Astrocyte (in vitro differentiated cells and primary cell): Measurements from ENCODE around the gene PCSK7. TPM values are rescaled to one million over a fixed set of nuclear protein-coding genes. Genes with fewer than 3 reads are reported as not detected.

Experiments
- DNase-seq: peaks from one replicate; pipeline ENCODE4 v3.0.0-alpha.2; 2010; ENCODE audit warnings: low read depth
- FAIRE-seq: peaks from 2 replicates; lab custom pipeline; 2011; peaks lifted over from hg19 to GRCh38; lab: Jason Lieb, UNC
- H2AFZ ChIP-seq: 2 replicates; pipeline ENCODE4 v1.6.0; 2012; ENCODE audit warnings: low read depth, low read length, inconsistent platforms
- H3K27ac ChIP-seq: 2 replicates; pipeline ENCODE4 v1.5.1; 2011; ENCODE audit warnings: low read depth, low read length, inconsistent platforms
- H3K27me3 ChIP-seq: 2 replicates; pipeline ENCODE4 v1.6.0; 2011; ENCODE audit warnings: low read length, inconsistent platforms; ENCODE audit not compliant: insufficient read depth
- H3K36me3 ChIP-seq: 2 replicates; pipeline ENCODE4 v1.5.1; 2011; ENCODE audit warnings: low read length, inconsistent platforms; ENCODE audit not compliant: insufficient read depth
- H3K4me1 ChIP-seq: 2 replicates; pipeline ENCODE4 v1.5.1; 2011; ENCODE audit warnings: low read length, inconsistent platforms; ENCODE audit not compliant: insufficient read depth
- H3K4me2 ChIP-seq: 2 replicates; pipeline ENCODE4 v1.6.0; 2012; ENCODE audit warnings: low read length, inconsistent platforms
- H3K4me3 ChIP-seq: 2 replicates; pipeline ENCODE4 v1.5.1; 2011; ENCODE audit warnings: low read depth, mild to moderate bottlenecking, low read length, inconsistent platforms; ENCODE audit not compliant: insufficient read depth
- H3K79me2 ChIP-seq: 2 replicates; pipeline ENCODE4 v1.6.0; 2012; ENCODE audit warnings: mild to moderate bottlenecking, low read length, inconsistent platforms; ENCODE audit not compliant: insufficient read depth
- H3K9ac ChIP-seq: 2 replicates; pipeline ENCODE4 v1.6.0; 2012; ENCODE audit warnings: mild to moderate bottlenecking, low read length, inconsistent platforms
- H3K9me3 ChIP-seq: 2 replicates; pipeline ENCODE4 v1.5.1; 2012; ENCODE audit warnings: low read depth, mild to moderate bottlenecking, low read length, inconsistent platforms; ENCODE audit not compliant: insufficient read depth
- H4K20me1 ChIP-seq: 2 replicates; pipeline ENCODE4 v1.6.0; 2012; ENCODE audit warnings: low read length, inconsistent platforms; ENCODE audit not compliant: insufficient read depth
- H3K27ac Mint-ChIP-seq: one replicate; pipeline ENCODE4 v1.8.0; 2021; ENCODE audit warnings: mild to moderate bottlenecking, mixed read lengths; ENCODE audit not compliant: unreplicated experiment
- H3K27me3 Mint-ChIP-seq: one replicate; pipeline ENCODE4 v1.8.0; 2021; ENCODE audit warnings: low read depth, mixed read lengths; ENCODE audit not compliant: unreplicated experiment
- H3K36me3 Mint-ChIP-seq: one replicate; pipeline ENCODE4 v1.8.0; 2021; ENCODE audit warnings: low read depth, mixed read lengths; ENCODE audit not compliant: unreplicated experiment
- H3K4me1 Mint-ChIP-seq: one replicate; pipeline ENCODE4 v1.8.0; 2021; ENCODE audit warnings: low read depth, mixed read lengths; ENCODE audit not compliant: unreplicated experiment
- H3K4me3 Mint-ChIP-seq: one replicate; pipeline ENCODE4 v1.8.0; 2021; ENCODE audit warnings: mild to moderate bottlenecking, moderate library complexity, mixed read lengths; ENCODE audit not compliant: unreplicated experiment
- H3K9me3 Mint-ChIP-seq: one replicate; pipeline ENCODE4 v1.8.0; 2021; ENCODE audit warnings: mild to moderate bottlenecking, mixed read lengths; ENCODE audit not compliant: unreplicated experiment
- CTCF ChIP-seq: IDR thresholded peaks from 2 replicates; pipeline ENCODE4 v1.5.1; 2011; ENCODE audit warnings: low read depth, mild to moderate bottlenecking, inconsistent platforms, low read length, moderate library complexity; ENCODE audit not compliant: insufficient read depth
- EZH2 ChIP-seq: IDR thresholded peaks from 2 replicates; pipeline ENCODE4 v1.6.1; 2012; ENCODE audit warnings: mild to moderate bottlenecking, low read length, inconsistent platforms; ENCODE audit not compliant: insufficient read depth
- total RNA-seq: library from RNA; stranded (reverse); gene quantifications from 2 replicates; pipeline ENCODE4 v1.2.1, GENCODE V29; 2021

The PCSK7 gene
- total RNA-seq, 1 donor from 2014 or later: 43.6 TPM

- no peaks in the 10 kb centered on the region for H3K36me3 ChIP-seq
- peak overlapping the region; percentile 55 for H3K4me2 ChIP-seq
- DNase-seq (peak; percentile 81), FAIRE-seq (no peak)
- no peaks in the 10 kb centered on the region for H3K9me3 ChIP-seq
- no peak overlapping the region for H3K9ac ChIP-seq
- H3K27me3 ChIP-seq: no peaks in the 10 kb centered on the region
- Mint-ChIP-seq H3K4me3 (no peak overlapping the region), H3K4me1 (peaks cover 5% of the 10 kb centered on the region), H3K9me3 (no peaks in the 10 kb centered on the region), H3K27ac (no peak overlapping the region), H3K36me3 (peaks cover 12% of the 10 kb centered on the region), H3K27me3 (no peaks in the 10 kb centered on the region)
- H3K27ac ChIP-seq: peak overlapping the region; percentile 50
- H4K20me1 ChIP-seq: peaks cover 5% of the 10 kb centered on the region
- H3K79me2 ChIP-seq: no peaks in the 10 kb centered on the region
- H3K4me1 ChIP-seq: peaks cover 18% of the 10 kb centered on the region
- H3K4me3 ChIP-seq: no peak overlapping the region
- TF ChIP-seq EZH2: no peak
- no peak for TF ChIP-seq CTCF
- H2AFZ ChIP-seq: no peak overlapping the region
These were observed 27.5 kb upstream of the PCSK7 start for GRCh38 chr11:117259417-117259816.

- Mint-ChIP-seq H3K4me1 (peaks cover 5% of the 10 kb centered on the region), H3K4me3 (no peak overlapping the region), H3K36me3 (peaks cover 12% of the 10 kb centered on the region), H3K27ac (no peak overlapping the region), H3K9me3 (no peaks in the 10 kb centered on the region), H3K27me3 (no peaks in the 10 kb centered on the region)
- H3K9ac ChIP-seq: no peak overlapping the region
- H3K27me3 ChIP-seq: no peaks in the 10 kb centered on the region
- H3K9me3 ChIP-seq: no peaks in the 10 kb centered on the region
- DNase-seq: no peak
- H4K20me1 ChIP-seq: peaks cover 5% of the 10 kb centered on the region
- no peak overlapping the region for H3K27ac ChIP-seq
- FAIRE-seq: no peak
- peaks cover 18% of the 10 kb centered on the region for H3K4me1 ChIP-seq
- H3K4me3 ChIP-seq: no peak overlapping the region
- no peak overlapping the region for H2AFZ ChIP-seq
- no peaks in the 10 kb centered on the region for H3K79me2 ChIP-seq
- no peaks in the 10 kb centered on the region for H3K36me3 ChIP-seq
- H3K4me2 ChIP-seq: no peak overlapping the region
- TF ChIP-seq CTCF (no peak), EZH2 (no peak)
These were observed 26.7 kb upstream of the PCSK7 start for GRCh38 chr11:117258576-117258975.

- Histone ChIP-seq H3K9me3 (no peaks in the 10 kb centered on the region), H3K27me3 (no peaks in the 10 kb centered on the region), H3K27ac (no peak overlapping the region), H3K79me2 (no peaks in the 10 kb centered on the region), H3K4me3 (no peak overlapping the region), H2AFZ (no peak overlapping the region), H4K20me1 (peaks cover 5% of the 10 kb centered on the region), H3K4me2 (no peak overlapping the region), H3K9ac (no peak overlapping the region), H3K36me3 (no peaks in the 10 kb centered on the region), H3K4me1 (peaks cover 18% of the 10 kb centered on the region)
- Mint-ChIP-seq H3K4me1 (peaks cover 5% of the 10 kb centered on the region), H3K27me3 (no peaks in the 10 kb centered on the region), H3K27ac (no peak overlapping the region), H3K4me3 (peak overlapping the region; percentile 25), H3K9me3 (no peaks in the 10 kb centered on the region), H3K36me3 (peaks cover 8% of the 10 kb centered on the region)
- FAIRE-seq (peak; percentile 26), DNase-seq (peak; percentile 48)
- TF ChIP-seq EZH2 (no peak), CTCF (no peak)
These were observed 24.7 kb upstream of the PCSK7 start for GRCh38 chr11:117256573-117256972.
